ENCODE data around the gene ZMYM2.
"Not testable (repeated sequence)": the region's sequence is repeated elsewhere in the genome, so short reads cannot be mapped to it uniquely, and the experiment has no call there.

The ZMYM2 gene

DNA sequence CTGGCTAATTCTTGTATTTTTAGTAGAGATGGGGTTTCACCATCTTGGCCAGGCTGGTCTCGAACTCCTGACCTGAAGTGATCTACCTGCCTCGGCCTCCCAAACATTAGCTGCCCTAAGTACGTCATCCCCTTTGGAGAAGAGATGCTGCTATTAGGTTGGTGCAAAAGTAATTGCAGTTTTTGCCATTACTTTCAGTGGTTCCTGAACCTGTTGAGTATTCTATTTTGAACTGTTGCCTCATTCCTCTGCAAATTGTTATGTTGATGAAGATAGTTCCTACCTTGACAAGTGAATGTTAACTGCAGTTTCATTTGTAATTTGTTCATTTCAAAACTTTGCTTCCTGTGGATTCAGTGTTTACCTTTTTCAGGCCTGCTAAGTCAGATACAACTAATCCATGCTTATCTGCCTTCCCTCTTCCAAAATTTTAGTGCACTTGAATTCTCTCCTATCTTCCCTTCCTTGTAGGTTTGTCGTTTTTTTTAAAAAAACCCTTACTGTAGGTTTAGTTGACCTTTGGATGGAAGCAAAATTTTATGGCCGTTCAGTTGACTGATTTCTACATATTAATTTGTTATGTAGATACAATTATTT, 24.0 kb downstream of the ZMYM2 start:
- no peak for DNase-seq

DNA sequence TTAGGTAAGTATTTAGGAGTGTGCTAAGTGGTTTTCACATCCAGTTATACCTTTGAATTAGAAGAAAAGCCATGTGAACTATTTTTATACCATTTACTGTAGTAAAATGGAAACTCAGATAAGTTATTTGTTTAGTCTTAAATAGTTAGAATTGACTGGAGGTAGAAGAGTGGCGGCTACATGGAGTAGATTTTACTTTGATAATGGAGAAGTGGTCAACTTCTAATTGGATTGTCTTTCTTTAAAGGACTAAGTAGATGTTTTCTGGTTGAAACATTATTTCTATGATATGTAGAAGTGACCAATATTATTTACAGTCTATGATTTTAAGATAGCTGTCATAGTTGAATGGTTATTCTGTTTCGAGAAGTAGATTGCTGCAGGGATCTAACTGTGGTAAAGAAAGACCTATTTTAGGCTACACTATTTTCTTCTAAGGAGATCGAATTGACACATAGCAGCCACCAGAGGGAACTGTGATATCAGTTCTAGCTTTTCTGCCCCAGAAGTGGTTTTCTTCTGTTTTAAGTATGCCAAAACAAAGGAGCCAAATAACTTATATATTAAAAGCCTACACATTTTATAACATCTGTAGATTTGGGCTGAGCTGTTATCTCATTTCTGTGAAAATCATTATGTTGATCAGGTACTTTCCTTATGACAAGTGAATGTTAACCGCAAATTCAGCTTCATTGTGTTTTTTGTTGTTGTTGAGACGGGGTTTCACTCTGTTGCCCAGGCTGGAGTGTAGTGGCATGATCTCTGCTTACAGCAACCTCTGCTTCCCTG, 26.1 kb downstream of the ZMYM2 start:
- DNase-seq: peak; percentile 52

DNA sequence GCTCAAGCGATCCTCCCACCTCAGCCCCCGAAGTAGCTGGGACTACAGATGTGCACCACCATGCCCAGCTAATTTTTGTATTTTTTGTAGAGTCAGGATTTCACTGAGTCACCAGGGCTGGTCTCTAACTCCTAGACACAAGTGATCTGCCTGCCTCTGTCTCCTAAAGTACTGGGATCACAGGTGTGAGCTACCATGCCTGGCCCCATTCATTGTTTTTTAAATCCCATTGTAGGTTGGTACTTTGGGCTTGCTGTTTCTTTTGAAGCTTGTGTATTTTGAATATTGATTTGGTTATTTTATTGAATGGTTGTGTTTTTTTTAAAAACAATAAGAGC, 26.7 kb downstream of the ZMYM2 start:
- DNase-seq: no peak

DNA sequence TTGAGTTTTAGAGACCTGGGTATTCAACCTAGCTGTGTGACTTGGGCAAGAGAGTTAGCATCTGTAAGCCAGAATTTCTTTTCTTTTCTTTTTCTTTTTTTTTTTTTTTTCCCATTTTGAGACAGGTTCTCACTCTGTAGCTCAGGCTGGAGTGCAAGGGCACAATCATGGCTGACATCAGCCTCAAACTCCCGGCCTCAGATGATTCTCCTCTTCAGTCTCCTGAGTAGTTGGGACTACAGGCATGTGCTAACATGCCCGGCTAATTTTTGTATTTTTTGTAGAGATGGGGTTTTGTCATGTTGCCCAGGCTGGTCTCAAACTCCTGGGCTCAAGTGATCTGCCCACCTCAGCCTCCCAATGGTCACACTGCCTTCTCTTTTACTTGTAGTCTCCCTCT, 33.0 kb downstream of the ZMYM2 start:
- DNase-seq: no peak

DNA sequence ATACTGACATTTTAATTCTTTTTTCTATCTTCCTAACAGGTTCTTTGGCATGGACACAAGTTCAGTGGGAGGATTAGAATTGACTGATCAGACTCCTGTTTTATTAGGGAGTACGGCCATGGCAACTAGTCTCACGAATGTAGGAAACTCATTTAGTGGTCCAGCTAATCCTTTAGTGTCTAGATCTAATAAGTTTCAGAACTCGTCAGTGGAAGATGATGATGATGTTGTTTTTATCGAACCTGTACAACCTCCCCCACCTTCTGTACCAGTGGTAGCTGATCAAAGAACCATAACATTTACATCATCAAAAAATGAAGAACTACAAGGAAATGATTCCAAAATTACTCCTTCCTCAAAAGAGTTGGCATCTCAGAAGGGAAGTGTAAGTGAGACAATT, 34.5 kb downstream of the ZMYM2 start:
- no peak for DNase-seq

DNA sequence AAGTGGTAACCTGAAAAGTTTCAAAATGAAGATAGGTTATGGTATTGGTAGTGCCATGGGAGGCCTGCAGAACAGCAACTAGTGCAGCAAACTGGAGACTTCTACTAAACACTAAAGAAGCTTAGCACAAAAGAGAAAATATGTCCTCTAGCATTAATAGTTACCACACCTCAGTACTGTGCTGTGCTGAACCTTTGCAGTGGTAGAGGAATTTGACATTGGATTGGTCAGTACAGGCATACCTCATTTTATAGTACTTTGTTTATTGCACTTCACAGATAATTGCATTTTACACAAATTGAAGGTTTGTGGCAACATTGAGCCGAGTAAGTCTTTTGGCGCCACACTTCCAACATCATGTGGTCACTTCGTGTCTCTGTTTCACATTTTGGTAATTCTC, 40.4 kb downstream of the ZMYM2 start:
- no peak for DNase-seq

DNA sequence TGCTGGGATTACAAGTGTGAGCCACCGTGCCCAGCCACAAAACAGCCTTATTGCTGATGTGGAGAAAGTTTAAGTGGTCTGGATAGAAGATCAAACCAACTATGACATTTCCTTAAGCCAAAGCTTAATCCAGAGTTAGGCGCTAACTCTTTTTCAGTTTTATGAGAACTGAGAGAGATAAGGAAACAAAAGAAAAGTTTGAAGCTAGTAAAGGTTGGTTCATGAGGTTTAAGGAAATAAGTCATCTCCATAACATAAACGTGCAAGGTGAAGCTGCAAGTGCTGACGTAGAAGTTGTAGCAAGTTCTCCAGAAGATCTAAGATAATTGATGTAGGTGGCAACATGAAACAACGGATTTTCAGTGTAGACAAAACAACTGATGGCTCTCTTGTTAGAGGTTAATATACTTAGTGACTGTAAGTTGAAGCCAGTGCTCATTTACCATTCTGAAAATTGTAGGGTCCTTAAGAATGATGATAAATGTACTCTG, 41.6 kb downstream of the ZMYM2 start:
- no peak for DNase-seq

DNA sequence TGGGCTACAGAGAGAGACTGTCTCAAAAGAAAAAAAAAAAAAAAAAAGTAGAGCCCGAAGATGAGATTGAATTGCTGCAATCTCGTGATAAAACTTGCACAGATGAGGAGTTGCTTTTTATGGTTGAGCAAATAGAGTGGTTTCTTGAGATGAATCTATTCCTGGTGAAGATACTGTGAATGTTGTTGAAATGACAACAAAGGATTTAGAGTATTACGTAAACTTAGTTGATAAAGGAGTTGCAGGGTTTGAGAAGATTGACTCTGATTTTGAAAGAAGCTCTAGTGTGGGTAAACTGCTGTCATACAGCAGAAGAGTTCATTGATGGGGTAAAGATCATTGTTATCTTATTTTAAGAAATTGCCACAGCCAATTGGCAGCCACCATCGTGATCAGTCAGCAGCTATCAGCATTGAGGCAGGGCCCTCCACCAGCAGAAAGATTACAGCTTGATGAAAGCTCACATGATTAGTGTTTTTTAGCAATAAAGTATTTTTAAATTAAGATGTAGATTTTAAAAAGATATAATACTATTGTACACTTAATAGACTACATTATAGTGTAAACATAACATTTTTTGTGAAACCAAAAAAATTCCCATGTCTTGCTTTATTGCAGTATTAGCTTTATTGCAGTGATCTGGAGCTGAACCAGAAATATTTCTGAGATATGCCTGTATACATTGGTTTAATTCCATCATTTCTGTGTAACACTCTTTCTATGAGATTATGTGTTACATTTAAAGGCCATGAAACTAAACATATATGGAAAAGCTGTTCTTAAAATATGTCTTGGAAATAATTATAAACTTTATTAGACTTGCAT, 43.1 kb downstream of the ZMYM2 start:
- DNase-seq: no peak

DNA sequence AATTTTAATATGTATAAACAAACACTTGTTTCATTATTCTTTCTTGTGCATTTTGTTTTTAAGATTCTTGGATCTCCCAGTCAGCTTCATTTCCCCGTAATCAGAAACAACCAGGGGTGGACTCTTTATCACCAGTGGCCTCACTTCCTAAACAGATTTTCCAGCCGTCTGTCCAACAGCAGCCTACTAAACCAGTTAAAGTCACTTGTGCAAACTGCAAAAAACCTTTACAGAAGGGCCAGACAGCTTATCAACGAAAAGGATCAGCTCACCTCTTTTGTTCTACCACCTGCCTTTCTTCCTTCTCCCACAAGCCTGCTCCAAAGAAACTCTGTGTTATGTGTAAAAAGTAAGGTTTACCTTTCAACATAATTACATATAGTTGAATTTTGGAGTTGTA, 44.3 kb downstream of the ZMYM2 start:
- DNase-seq: no peak

DNA sequence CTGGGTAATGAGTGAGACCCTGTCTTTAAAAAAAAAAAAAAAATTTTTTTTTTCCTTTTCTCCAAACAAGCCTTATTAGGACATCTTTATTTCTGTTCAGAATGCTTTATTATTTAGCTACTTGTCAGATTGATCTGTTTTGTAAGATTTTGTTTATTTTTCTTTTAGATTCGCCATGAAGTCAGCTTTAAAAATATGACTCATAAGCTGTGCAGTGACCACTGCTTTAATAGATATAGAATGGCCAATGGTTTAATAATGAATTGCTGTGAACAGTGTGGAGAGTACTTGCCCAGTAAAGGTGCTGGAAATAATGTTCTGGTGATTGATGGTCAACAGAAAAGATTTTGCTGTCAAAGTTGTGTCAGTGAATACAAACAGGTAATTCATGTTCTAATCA, 47.7 kb downstream of the ZMYM2 start:
- DNase-seq: peak; percentile 11

DNA sequence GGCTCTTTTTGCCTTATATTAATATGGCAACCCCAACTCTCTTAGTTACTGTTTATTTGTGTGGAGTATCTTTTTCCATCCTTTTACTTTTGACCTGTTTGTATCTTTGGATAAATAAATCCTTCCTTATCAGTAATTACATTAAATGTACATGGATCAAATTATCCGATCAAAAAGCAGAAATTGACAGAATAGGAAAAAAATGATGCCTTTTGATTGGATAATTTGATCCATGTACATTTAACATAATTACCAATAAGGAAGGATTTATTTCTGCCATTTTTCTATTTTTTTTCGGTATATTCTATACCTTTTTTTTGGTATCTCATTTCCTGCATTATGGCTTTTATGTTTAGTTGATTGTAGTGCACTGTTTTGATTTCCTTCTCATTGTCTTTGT, 57.2 kb downstream of the ZMYM2 start:
- DNase-seq: no peak

DNA sequence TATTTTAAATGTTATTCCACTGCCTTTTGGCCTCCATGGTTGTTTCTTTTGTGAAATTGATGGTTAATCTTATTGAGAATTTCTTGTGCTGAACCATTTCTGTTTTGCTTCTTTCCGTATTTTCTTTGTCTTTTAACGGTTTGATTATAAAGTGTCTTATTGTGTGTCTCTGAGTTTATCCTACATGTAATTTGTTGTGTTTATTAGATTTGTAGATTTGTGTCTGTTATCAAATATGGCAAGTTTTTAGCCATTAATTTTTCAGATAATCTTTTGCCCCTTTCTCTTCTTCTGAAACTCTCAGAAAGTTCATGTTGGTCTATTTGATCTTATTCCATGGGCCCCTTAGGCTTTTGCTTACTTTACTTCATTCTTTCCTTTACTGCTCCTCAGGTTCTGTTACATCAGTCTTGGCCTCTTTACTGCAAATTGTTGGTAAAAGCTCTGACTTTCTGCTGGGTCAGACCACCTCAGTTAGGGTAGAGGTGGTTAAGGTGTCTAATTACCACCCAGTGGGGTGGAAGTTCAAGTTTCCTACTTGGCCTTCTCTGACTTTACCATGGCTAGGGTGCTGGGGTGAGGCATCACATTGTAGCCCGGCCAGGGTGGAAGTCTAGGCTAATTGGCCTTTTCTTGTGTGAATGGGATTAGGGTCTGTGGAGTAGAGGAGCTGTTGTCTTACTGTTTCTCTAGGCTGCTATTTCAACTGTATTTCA, 58.3 kb downstream of the ZMYM2 start:
- DNase-seq: no peak

DNA sequence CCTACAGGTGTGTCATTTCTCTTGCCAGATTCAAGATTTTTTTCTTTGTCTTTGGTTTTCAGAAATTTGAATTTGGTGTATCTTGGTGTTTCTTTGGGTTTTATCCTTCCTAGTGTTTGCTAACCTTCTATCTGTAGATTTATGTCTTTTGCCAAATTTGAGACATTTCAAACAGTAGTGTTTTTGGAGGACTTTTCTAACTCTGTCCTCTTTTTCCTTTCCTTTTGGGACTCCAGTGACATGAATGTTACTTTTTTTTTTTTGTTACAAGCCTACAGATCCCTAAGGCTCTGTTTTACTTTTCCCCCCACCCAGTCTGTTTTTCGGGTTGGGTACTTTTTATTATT, 58.8 kb downstream of the ZMYM2 start:
- no peak for DNase-seq

DNA sequence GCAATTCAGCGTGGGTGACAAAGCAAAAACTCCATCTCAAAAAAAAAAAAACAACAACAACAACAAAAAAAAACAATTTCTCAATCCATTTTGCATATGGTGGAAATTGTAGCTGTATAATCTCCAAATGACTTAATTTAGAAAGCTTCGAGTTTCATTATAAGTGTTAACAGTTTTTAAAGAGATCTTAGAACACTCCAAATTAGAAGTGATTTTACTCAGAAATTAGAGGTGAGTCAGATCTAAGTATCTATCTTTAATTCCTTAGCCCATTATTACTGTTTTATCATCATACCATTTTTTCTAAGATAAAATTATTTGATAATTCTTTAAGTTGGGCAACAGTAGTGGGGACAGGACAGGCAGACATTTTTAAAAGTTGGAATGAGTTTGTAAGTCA, 60.5 kb downstream of the ZMYM2 start:
- no peak for DNase-seq

DNA sequence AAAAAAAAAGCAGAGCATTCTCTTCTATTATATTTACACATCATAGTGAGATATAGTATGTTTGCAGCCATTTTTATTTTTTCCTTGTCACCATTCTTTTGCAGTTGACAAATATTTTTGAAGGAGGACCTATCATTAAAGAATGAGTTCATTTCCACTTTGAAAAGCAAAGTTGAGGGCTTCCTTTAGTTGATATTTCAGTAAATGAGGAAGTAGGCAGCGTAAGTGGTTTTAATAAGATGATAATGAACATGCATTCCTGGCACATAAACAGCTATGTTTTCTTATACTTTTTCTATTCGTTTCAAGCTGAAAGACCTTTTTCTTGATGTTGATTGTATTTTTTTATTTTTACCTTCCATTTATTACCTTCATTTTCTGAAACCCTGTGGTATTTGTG, 66.2 kb downstream of the ZMYM2 start:
- no peak for DNase-seq

DNA sequence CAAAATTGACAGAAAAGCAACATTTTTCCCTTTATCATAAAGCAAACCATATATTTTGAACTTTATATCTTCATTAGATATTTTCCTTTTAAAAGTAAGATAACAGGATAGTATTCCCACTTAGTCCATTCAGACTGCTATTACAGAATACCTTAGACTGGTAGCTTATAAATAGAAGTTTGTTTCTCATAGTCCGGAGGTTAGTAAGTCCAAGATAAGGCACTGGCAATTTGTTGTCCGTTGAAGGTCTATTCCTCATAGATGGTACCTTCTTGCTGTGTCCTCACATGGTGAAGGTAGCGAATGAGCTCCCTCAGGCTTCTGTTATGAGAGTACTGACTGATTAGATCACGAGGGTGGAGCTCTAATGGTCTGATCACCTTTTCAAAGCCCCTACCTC, 70.4 kb downstream of the ZMYM2 start:
- no peak for DNase-seq

DNA sequence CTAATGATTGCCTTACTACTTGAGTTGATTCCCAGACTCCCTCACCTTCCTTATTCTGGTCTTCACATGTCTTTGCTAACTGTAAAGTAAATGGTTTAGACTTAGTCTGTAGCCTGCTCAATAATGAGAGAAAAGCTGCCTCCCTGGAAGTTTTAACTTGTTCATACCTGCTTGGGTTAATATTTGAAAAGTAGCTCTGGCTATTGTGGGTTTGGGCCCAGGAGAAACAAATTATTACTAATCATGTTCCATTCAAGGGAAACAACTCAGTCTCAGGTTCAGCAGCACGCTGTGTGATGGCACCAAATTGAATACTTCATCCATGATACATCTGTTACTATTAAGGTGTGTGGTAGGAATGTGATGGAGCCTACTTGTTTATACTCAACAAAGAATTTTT, 75.0 kb downstream of the ZMYM2 start:
- DNase-seq: no peak

DNA sequence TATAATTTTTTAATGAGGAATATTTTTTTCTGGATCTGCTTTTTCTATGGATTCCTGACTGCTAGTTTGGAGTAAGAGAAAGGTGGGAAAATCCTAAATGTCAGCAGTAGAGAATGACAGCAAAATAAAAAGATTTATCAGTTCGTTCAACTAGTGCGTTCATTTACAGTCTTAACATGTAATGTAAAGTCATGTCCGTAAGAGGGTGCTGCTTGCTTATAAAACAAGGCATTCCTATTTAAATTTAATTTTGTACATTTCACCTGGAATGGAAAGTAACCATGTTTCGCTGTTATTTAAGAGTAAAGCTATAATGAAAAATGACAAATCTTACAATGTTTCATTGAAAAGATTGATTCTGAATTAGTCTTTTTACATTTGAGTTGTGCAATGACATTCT, 76.6 kb downstream of the ZMYM2 start:
- DNase-seq: no peak

DNA sequence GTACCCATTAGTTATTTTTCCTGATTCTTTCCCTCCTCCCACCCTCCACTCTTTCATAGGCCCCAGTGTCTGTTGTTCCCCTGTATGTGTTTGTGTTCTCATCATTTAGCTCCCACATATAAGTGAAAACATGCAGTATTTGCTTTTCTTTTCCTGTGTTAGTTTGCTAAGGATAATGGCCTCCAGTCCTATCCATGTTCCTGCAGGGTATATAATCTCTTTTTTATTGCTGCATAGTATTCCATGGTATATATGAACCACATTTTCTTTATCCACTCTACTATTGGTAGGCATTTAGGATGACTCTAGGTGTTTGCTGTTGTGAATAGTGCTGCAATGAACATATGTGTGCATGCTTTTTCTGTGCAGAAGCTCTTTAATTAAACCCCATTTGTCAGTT, 79.4 kb downstream of the ZMYM2 start:
- no peak for DNase-seq

DNA sequence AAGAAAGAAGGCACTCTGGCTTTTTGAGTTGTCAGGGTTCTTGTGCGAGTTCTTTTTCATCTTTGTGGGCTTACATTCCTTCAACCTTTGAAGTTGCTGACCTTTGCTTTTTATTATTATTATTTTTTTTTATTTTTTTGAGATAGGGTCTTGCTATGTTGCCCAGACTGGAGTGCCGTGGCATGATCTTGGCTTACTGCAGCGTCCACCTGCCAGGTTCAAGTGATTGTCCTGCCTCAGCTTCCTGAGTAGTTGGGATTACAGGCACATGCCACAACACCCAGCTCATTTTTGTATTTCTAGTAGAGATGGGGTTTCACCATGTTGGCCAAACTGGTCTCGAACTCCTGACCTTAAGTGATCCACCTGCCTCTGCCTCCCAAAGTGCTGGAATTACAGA, 84.1 kb downstream of the ZMYM2 start:
- DNase-seq: not testable (repeated sequence)

DNA sequence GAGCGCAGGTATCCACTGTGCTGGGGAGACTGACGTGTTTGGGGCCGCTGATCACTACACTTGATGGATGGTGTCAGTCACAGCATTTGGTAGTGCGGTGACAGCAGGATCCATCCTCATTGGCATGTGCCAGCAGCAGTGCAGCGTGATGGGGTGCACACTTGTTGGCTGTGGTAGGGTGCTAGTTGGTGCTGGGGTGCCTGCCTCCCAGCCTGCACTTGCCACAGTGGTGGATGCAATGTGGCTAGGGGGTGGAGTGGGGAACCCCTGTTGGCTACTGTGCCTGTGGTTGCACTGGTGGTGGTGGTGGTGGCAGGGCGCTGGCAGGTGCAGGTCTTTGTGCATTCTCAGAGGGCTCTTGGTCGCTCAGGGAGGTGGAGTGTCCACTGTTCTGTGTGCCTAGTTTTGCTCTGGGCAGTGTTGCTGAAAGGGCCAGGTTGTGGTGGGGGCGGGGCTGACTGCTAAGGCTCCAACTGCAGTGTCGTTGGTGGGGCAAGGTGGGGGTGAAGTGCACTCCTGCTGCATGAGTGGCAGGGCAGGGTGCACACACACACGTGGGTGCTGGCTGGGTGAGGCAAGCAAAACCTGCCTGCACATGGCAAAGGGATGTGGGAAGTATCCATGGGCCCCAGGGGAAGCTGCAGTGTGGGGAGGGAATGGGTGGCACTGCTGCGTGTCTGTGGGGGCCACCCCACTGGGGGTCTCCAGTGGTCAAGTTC, 84.8 kb downstream of the ZMYM2 start:
- no peak for DNase-seq

DNA sequence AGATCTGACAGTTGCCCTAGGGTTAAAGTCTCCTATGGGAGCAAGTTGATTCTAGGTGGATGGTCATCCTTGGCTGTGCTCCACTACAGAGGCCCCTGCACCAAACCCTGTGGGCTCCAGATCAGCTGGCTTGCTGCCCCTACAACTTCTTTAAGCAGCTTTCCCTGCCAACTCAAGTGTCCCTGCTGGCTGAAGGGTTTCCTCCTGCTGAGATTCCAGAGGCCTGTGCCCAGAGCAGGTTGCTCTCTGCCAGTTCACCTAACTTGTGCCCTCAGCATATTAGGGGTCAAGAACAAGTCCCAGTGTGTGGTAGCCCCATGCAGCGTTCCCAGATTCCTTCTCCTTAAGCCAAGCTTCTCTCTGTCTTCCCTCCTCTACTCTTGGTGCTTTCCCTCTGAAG, 85.6 kb downstream of the ZMYM2 start:
- DNase-seq: no peak
